ENCODE results near the gene GPR18. TPM values are rescaled to one million over a fixed set of nuclear protein-coding genes. Genes with fewer than 3 reads are reported as not detected.

Gene GPR18
- total RNA-seq, 1 donor from 2014 or later: not detected

DNA sequence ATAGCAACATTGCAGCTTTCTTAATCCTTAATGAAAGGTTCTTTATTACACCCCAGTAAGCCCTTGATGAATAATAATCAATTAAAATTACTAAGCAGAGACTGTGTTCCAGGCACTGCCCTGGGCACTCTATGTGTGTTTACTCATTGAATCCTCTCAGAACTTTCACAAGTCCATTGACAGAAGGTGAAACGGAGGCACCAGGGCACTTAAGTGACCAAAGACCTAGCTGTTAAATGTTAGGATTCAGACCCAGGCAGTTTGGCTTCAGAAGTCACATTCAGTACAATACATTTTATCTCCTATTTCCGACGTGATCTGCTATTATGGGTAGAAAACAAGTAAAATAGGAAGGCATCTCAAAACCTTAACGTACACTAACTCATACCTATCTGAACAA, 46.4 kb upstream of the GPR18 start:
- Histone ChIP-seq H3K27me3 (no peaks in the 10 kb centered on the region), H3K9me3 (no peaks in the 10 kb centered on the region), H3K4me1 (peaks cover 0 to 22% of the 10 kb centered on the region in 2 donors), H3K27ac (no peak overlapping the region), H3K4me3 (peak overlapping the region in 1 of 2 donors; percentile 50), H3K36me3 (no peaks in the 10 kb centered on the region)
- intact Hi-C loops (cut with DNase I): loop anchor here (2.0 kb wide), 1 partner anchor 20 kb away; no protein-coding TSS in a partner anchor
- no peak for DNase-seq (ENCODE audit: low spot score in 2 of 2)
- TF ChIP-seq, protein P1, sequence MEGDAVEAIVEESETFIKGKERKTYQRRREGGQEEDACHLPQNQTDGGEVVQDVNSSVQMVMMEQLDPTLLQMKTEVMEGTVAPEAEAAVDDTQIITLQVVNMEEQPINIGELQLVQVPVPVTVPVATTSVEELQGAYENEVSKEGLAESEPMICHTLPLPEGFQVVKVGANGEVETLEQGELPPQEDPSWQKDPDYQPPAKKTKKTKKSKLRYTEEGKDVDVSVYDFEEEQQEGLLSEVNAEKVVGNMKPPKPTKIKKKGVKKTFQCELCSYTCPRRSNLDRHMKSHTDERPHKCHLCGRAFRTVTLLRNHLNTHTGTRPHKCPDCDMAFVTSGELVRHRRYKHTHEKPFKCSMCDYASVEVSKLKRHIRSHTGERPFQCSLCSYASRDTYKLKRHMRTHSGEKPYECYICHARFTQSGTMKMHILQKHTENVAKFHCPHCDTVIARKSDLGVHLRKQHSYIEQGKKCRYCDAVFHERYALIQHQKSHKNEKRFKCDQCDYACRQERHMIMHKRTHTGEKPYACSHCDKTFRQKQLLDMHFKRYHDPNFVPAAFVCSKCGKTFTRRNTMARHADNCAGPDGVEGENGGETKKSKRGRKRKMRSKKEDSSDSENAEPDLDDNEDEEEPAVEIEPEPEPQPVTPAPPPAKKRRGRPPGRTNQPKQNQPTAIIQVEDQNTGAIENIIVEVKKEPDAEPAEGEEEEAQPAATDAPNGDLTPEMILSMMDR (IDR thresholded peaks at IDR 0.05): no peak

DNA sequence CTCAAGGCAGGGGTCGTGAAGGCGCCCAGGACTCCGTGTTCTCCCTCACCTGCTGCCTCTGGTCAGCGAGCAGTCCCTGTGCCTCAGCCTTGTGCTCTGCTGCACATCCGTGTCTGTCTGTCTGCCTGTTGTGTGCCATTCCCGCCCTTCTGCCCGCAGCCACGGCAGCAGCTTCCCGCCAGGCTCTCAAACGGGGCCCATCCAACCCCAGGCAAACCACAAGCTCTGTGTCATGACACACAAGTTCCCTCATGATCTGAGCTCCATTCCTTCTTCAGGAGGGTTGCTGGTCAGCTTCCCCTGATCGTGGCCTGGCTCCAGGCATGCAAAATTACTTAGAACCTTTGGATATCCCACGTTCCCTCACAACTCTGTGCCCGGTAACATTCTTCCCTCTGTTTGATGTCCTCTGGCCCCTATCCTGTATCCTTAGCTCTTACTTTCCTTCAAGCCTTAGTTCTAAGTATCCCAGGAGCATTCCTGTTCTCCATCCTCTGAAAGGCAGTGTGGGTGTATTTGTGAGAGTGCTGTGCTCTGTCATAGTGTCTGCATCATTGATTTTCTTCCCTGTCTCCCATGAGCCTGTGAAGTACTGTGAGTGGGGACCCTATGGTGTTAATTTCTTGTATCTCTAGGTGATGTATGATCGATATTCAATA, 45.8 kb upstream of the GPR18 start:
- no peak for DNase-seq (ENCODE audit: low spot score in 2 of 2)
- Histone ChIP-seq H3K4me3 (peak overlapping the region in 1 of 2 donors; percentile 50), H3K27me3 (no peaks in the 10 kb centered on the region), H3K9me3 (no peaks in the 10 kb centered on the region), H3K27ac (no peak overlapping the region), H3K4me1 (peaks cover 0 to 21% of the 10 kb centered on the region in 2 donors), H3K36me3 (no peaks in the 10 kb centered on the region)
- intact Hi-C loops (cut with DNase I): loop anchor here (2.0 kb wide), 1 partner anchor 19 kb away; no protein-coding TSS in a partner anchor
- TF ChIP-seq, protein P1 (IDR thresholded peaks at IDR 0.05): no peak

DNA sequence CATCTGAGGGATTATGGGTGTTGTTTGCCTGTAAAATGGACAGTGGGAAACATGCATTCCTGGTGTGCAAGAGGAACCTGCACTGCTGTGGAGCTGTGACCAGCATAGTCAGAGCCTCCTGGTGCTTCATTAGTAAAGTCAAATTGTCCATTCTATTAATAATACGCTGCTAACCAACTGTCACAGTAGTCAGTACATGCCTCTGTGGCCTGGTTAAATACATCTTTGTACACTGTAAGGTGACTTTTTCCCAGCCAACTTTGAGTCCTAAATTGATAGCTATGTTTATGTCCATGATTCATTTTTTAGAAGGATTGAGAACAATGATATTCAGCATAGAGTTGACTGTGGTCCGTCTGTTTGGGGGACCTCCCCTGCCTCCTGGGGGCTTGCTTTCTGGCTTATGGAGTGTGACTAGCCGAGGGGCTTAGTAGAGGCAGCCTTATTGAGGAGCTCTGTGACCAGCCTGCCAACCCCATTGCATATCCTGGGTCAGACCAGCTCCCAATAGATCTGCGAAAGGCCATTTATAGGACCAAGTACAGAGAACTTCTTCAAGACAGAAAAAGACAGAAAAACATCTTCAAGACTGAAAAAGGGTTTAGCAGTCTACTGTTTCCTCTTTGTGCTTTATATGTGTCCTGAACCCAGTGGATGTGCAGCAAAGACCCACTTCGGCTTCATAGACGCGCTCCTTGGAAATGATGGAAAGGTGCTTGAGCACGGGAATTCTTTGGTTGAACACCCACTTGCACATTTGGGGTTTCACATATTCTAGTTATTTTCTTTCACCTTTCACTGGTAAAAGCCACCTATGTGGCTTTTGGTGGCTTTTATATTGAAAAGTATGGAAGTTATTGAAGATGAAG, 44.7 kb upstream of the GPR18 start:
- TF ChIP-seq, protein P1 (IDR thresholded peaks at IDR 0.05): no peak
- H3K27ac ChIP-seq: no peak overlapping the region
- no peaks in the 10 kb centered on the region for H3K36me3 ChIP-seq
- no peak overlapping the region for H3K4me3 ChIP-seq
- no peaks in the 10 kb centered on the region for H3K27me3 ChIP-seq
- intact Hi-C loops (cut with DNase I): no loop called here
- no peak for DNase-seq (ENCODE audit: low spot score in 2 of 2)
- no peaks in the 10 kb centered on the region for H3K9me3 ChIP-seq
- peaks cover 0 to 10% of the 10 kb centered on the region in 2 donors for H3K4me1 ChIP-seq

DNA sequence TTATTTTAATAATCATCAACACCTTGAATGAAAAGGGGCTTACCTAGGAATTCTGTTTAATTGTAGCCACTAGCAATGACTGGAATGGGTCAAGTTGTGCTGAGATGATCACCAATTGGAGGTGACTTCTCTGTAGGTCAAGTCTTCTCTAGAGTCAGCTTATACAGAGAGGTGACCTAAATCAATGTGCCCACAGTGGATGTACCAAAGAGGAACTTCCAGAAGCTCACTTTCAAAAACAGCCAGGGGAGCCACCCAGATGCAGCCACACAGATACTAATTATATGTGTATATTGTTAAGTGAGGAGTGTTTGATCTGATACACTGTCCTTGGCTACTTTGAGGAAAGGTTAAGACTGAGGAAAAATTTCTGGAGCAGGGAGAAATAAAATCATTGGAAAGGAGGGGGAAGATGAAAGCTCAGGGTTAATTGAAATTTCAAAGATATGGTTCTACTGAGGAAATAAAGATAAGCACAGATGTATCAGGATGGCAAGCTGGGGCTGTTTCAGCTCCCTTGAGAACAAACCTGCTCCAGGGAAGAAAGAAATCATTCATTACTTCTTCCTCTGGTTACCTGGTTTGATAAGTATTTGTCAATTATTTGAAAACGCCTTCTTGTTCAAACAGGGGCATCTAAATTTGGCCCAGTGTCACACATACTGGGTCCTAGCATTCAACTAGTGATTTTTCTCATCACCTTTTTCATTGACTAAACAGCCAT, 43.9 kb upstream of the GPR18 start:
- Histone ChIP-seq H3K4me1 (peaks cover 0 to 5% of the 10 kb centered on the region in 2 donors), H3K36me3 (no peaks in the 10 kb centered on the region), H3K4me3 (no peak overlapping the region), H3K27ac (no peak overlapping the region), H3K27me3 (no peaks in the 10 kb centered on the region), H3K9me3 (no peaks in the 10 kb centered on the region)
- intact Hi-C loops (cut with DNase I): no loop called here
- no peak for DNase-seq (ENCODE audit: low spot score in 2 of 2)
- TF ChIP-seq, protein P1 (IDR thresholded peaks at IDR 0.05): no peak

DNA sequence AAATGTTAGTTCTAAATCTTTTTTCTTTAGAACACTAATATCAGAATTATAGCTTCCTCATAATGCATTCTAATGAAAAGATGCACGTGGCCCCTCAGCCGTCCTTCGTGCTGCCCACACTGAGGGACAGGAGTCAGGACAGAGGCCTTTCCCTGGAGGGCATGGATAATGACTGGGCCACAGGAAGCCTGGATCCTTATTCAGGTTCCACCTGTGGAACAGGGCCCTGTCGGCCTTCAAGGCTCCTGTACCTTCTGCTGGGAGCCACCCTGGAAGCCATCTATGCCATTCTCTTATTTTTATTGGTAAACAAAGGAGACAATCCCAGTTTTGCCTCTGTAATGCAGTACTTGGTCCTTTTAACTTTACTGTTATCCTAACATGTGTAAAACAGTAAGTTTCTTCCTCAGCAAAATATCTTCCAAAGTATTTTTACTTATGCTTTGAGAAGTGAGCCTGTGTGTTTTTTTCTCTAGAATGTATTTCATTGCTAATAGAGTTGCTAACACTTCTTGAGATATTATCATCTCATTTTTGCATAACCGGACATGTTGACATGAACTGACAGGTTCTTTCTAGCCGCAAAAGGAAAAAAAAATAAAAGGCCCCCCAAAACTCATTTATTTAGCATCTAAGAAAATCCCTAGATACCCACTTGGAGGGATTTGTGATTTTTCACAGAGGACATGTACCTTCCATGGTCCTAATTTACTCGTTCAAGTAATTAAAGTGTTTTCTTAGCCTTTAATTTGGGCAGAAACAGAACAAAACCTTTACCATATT, 43.1 kb upstream of the GPR18 start:
- no peak for DNase-seq (ENCODE audit: low spot score in 2 of 2)
- TF ChIP-seq, protein P1 (IDR thresholded peaks at IDR 0.05): no peak
- Histone ChIP-seq H3K4me1 (no peaks in the 10 kb centered on the region), H3K27ac (no peak overlapping the region), H3K4me3 (no peak overlapping the region), H3K27me3 (no peaks in the 10 kb centered on the region), H3K36me3 (no peaks in the 10 kb centered on the region), H3K9me3 (no peaks in the 10 kb centered on the region)
- intact Hi-C loops (cut with DNase I): no loop called here

All from ascending aorta (tissue), 2 donors.